DND-41 (cell line): ENCODE data around the gene CYP39A1.

Experiments used
- ATAC-seq: fragments of 200-7000 bp; cut with Tn5 transposase; 3 replicates; pipeline ENCODE4 v1.9.1; 2021; ENCODE audit warnings: low read depth; ENCODE audit not compliant: insufficient read depth
- DNase-seq: peaks from one replicate; pipeline ENCODE4 v3.0.0-alpha.2; 2020
- H2AFZ ChIP-seq: 2 replicates; pipeline ENCODE4 v1.6.0; 2012; ENCODE audit warnings: low read depth, low read length
- H3K27ac ChIP-seq: 2 replicates; pipeline ENCODE4 v1.5.1; 2012; ENCODE audit warnings: low read length, inconsistent platforms
- H3K27me3 ChIP-seq: fragments of 200-600 bp; sonication (generic); 2 replicates; pipeline ENCODE4 v1.6.0; 2012; ENCODE audit warnings: low read length, mild to moderate bottlenecking, inconsistent platforms; ENCODE audit not compliant: insufficient read depth, poor library complexity
- H3K36me3 ChIP-seq: 2 replicates; pipeline ENCODE4 v1.5.1; 2012; ENCODE audit warnings: low read length, inconsistent platforms; ENCODE audit not compliant: insufficient read depth
- H3K4me1 ChIP-seq: 2 replicates; pipeline ENCODE4 v1.5.1; 2012; ENCODE audit warnings: mild to moderate bottlenecking, low read length; ENCODE audit not compliant: insufficient read depth
- H3K4me2 ChIP-seq: 2 replicates; pipeline ENCODE4 v1.6.0; 2012; ENCODE audit warnings: mild to moderate bottlenecking, moderate library complexity, low read length, inconsistent platforms; ENCODE audit not compliant: insufficient read depth
- H3K4me3 ChIP-seq, 2 experiments: fragments of 200-600 bp in 1 of 2; shearing (Covaris generic) in 1 of 2; 2 replicates each; pipeline ENCODE4 v1.5.1; 2012 to 2016; ENCODE audit warnings: inconsistent platforms in 2 of 2, low read length in 2 of 2, mild to moderate bottlenecking in 2 of 2, low read depth in 1 of 2, moderate library complexity in 1 of 2
- H3K79me2 ChIP-seq: 2 replicates; pipeline ENCODE4 v1.6.0; 2012; ENCODE audit warnings: low read length, inconsistent platforms; ENCODE audit not compliant: insufficient read depth
- H3K9ac ChIP-seq: 2 replicates; pipeline ENCODE4 v1.6.0; 2012; ENCODE audit warnings: low read depth, mild to moderate bottlenecking, inconsistent platforms, low read length, moderate library complexity
- H3K9me3 ChIP-seq: 2 replicates; pipeline ENCODE4 v1.5.1; 2012; ENCODE audit warnings: low read length, moderate library complexity, mild to moderate bottlenecking, inconsistent platforms; ENCODE audit not compliant: insufficient read depth, severe bottlenecking
- H4K20me1 ChIP-seq: 2 replicates; pipeline ENCODE4 v1.6.0; 2012; ENCODE audit warnings: low read length; ENCODE audit not compliant: insufficient read depth
- EZH2 ChIP-seq: IDR thresholded peaks from 3 replicates; pipeline ENCODE4 v1.6.1; 2012; ENCODE audit warnings: borderline replicate concordance, low read depth, mild to moderate bottlenecking, moderate library complexity, low read length, inconsistent platforms; ENCODE audit not compliant: severe bottlenecking
- TF ChIP-seq, protein P1 (sequence below): IDR thresholded peaks from 2 replicates; pipeline ENCODE4 v1.5.1; 2012; ENCODE audit warnings: borderline replicate concordance, low read length, moderate library complexity, mild to moderate bottlenecking; ENCODE audit not compliant: poor library complexity, severe bottlenecking; ENCODE audit errors: extremely low read depth

CYP39A1 gene

DNA sequence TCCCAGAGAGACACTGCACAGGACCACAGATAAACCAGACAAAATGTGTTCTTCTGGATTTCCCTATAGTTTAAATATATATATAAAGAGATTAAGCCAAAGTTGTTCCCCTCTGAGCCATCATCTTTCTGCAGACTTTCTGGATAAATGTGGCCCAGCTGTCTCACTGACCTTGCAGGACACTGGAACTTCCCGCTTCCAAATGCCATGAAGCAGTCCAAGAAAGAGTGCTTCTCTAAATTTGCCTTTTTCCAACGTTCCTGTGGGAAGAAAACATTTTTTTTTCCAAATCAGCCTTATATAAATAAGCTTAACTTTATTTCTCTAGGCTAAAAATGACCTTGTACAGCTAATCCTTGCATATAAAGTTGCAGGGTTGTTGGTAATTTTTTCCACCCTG lies 65.7 kb downstream of the CYP39A1 start:
- TF ChIP-seq, protein P1, sequence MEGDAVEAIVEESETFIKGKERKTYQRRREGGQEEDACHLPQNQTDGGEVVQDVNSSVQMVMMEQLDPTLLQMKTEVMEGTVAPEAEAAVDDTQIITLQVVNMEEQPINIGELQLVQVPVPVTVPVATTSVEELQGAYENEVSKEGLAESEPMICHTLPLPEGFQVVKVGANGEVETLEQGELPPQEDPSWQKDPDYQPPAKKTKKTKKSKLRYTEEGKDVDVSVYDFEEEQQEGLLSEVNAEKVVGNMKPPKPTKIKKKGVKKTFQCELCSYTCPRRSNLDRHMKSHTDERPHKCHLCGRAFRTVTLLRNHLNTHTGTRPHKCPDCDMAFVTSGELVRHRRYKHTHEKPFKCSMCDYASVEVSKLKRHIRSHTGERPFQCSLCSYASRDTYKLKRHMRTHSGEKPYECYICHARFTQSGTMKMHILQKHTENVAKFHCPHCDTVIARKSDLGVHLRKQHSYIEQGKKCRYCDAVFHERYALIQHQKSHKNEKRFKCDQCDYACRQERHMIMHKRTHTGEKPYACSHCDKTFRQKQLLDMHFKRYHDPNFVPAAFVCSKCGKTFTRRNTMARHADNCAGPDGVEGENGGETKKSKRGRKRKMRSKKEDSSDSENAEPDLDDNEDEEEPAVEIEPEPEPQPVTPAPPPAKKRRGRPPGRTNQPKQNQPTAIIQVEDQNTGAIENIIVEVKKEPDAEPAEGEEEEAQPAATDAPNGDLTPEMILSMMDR, result no peak
- TF ChIP-seq EZH2, result no peak
- ATAC-seq, result no peak
- no peak overlapping the region for H2AFZ ChIP-seq
- H4K20me1 ChIP-seq, result no peaks in the 10 kb centered on the region
- H3K36me3 ChIP-seq, result no peaks in the 10 kb centered on the region
- H3K4me3 ChIP-seq, result no peak overlapping the region
- no peak for DNase-seq
- no peak overlapping the region for H3K4me2 ChIP-seq
- H3K27me3 ChIP-seq, result peaks cover 8% of the 10 kb centered on the region
- no peak overlapping the region for H3K27ac ChIP-seq
- H3K9ac ChIP-seq, result no peak overlapping the region
- no peaks in the 10 kb centered on the region for H3K9me3 ChIP-seq
- no peaks in the 10 kb centered on the region for H3K4me1 ChIP-seq
- no peaks in the 10 kb centered on the region for H3K79me2 ChIP-seq

DNA sequence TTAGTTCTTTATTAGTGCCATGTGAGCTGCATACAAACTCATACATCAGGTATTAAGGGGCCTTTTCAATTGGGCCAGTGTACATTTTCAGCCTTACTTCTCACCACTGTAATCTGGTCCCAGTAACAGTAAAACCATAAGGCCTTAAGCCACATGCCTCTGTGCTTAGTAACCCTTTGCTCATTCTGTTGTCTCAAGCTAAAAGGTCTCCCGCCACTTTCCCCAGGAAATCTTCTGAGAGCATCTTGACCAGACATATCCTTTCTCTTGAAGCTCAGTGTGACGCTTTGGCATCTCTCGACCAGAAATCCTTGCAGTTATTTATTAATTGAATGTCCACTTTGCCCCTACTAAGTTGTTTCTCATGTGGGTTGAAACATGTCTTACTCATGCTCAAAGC lies 68.0 kb downstream of the CYP39A1 start:
- no peak overlapping the region for H3K9ac ChIP-seq
- H3K79me2 ChIP-seq, result no peaks in the 10 kb centered on the region
- H3K4me1 ChIP-seq, result no peaks in the 10 kb centered on the region
- no peak overlapping the region for H3K27ac ChIP-seq
- H2AFZ ChIP-seq, result no peak overlapping the region
- ATAC-seq, result no peak
- no peak for DNase-seq
- TF ChIP-seq EZH2, result no peak
- TF ChIP-seq, protein P1, result no peak
- peaks cover 8% of the 10 kb centered on the region for H3K27me3 ChIP-seq
- no peak overlapping the region for H3K4me3 ChIP-seq
- H4K20me1 ChIP-seq, result no peaks in the 10 kb centered on the region
- no peaks in the 10 kb centered on the region for H3K36me3 ChIP-seq
- H3K4me2 ChIP-seq, result no peak overlapping the region
- no peaks in the 10 kb centered on the region for H3K9me3 ChIP-seq

DNA sequence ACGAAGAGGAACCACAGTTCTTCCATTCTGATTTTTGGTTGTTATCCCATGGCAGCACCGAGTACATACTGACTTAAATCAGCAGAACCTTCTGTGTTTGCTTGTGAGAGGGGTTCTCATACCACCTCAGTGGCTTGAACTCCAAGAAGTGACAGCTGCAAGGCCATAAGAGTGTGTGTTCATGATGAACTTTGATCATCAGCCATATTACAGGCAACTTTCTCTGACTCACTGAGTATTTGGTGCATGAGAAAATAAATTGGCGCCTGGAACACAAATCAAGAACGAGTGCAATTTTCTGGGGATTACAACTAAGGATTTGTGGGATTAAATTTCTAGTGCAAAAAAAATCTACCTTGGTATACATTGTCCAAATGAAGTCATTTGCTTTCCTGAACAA lies 68.9 kb downstream of the CYP39A1 start:
- no peak for DNase-seq
- no peak overlapping the region for H3K4me2 ChIP-seq
- H3K9ac ChIP-seq, result no peak overlapping the region
- H3K36me3 ChIP-seq, result no peaks in the 10 kb centered on the region
- H3K27ac ChIP-seq, result no peak overlapping the region
- TF ChIP-seq, protein P1, result no peak
- TF ChIP-seq EZH2, result no peak
- no peak for ATAC-seq
- no peaks in the 10 kb centered on the region for H4K20me1 ChIP-seq
- no peak overlapping the region for H2AFZ ChIP-seq
- no peaks in the 10 kb centered on the region for H3K79me2 ChIP-seq
- H3K27me3 ChIP-seq, result peaks cover 8% of the 10 kb centered on the region
- no peak overlapping the region for H3K4me3 ChIP-seq
- H3K4me1 ChIP-seq, result no peaks in the 10 kb centered on the region
- no peaks in the 10 kb centered on the region for H3K9me3 ChIP-seq

DNA sequence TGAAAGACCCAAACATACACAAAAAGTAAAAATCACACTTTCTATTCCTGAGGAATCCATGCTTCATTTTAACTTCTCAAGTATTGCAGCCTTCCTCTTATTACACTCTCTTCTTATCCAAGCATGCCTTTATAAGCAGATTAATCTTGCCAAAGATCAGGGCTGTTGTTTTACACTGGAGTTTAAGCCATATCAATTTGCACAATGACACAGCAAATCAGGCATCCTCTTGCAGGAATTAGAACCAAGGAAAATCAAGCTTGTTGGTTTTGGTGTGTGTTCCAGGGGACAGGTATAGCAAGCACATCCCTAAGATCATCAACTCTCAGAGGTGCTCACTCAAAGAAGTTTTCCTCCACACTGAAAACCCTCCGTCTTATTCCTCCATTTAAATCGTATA lies 69.5 kb downstream of the CYP39A1 start:
- no peak overlapping the region for H3K9ac ChIP-seq

More for the DNA sequence above, 69.5 kb downstream of the CYP39A1 start:
- H3K36me3 ChIP-seq, result no peaks in the 10 kb centered on the region
- H3K4me3 ChIP-seq, result no peak overlapping the region
- no peak overlapping the region for H3K27ac ChIP-seq
- H3K9me3 ChIP-seq, result no peaks in the 10 kb centered on the region
- DNase-seq, result no peak
- no peak for TF ChIP-seq EZH2
- TF ChIP-seq, protein P1, result no peak
- H3K79me2 ChIP-seq, result no peaks in the 10 kb centered on the region
- H3K4me2 ChIP-seq, result no peak overlapping the region
- no peak overlapping the region for H2AFZ ChIP-seq
- ATAC-seq, result no peak
- H4K20me1 ChIP-seq, result no peaks in the 10 kb centered on the region
- no peaks in the 10 kb centered on the region for H3K4me1 ChIP-seq
- H3K27me3 ChIP-seq, result peaks cover 3% of the 10 kb centered on the region
